ENCODE measurements around the gene LRMDA.

- TF ChIP-seq CTCF (IDR thresholded peaks at IDR 0.05), result no peak
- TF ChIP-seq POLR2A (IDR thresholded peaks at IDR 0.05), result no peak
Measured at GRCh38 chr10:75883081-75884072, 452.0 kb downstream of the LRMDA start.
